Stimulated activated CD4-positive, alpha-beta T cell treated with anti-CD3 and anti-CD28 coated beads, Interleukin-1b, Interleukin-23, amount 100 ng/mL, for 4 hours (primary cell): ENCODE results near the gene PTPRF.

ENCODE experiments used
- DNase-seq, 2 donors: peaks; one replicate each; pipeline ENCODE4 v3.0.0-alpha.2; 2020; ENCODE audit warnings: low read depth in 2 of 2

PTPRF gene

GRCh38 chr1:43608827-43609226, 78.1 kb downstream of the PTPRF start:
- DNase-seq, result no peak

- DNase-seq, result no peak
Measured at GRCh38 chr1:43610339-43610738, 79.7 kb downstream of the PTPRF start.

- DNase-seq, result no peak
Measured at GRCh38 chr1:43611950-43612349, 81.3 kb downstream of the PTPRF start.

- no peak for DNase-seq
Measured at GRCh38 chr1:43612406-43612805, 81.7 kb downstream of the PTPRF start.

- DNase-seq, result no peak
Measured at GRCh38 chr1:43613075-43613942, 82.6 kb downstream of the PTPRF start.

- no peak for DNase-seq
Measured at GRCh38 chr1:43614211-43614610, 83.5 kb downstream of the PTPRF start.

- no peak for DNase-seq
Measured at GRCh38 chr1:43614891-43615290, 84.2 kb downstream of the PTPRF start.

- DNase-seq, result no peak
Measured at GRCh38 chr1:43616383-43616782, 85.7 kb downstream of the PTPRF start.

GRCh38 chr1:43617011-43617410, 86.3 kb downstream of the PTPRF start:
- DNase-seq, result no peak

- DNase-seq, result no peak
Measured at GRCh38 chr1:43617668-43618067, 87.0 kb downstream of the PTPRF start.

GRCh38 chr1:43618521-43619313, 88.0 kb downstream of the PTPRF start:
- DNase-seq, result no peak

- no peak for DNase-seq
Measured at GRCh38 chr1:43619314-43619790, 88.7 kb downstream of the PTPRF start.

- no peak for DNase-seq
Measured at GRCh38 chr1:43619996-43620920, 89.6 kb downstream of the PTPRF start.

- DNase-seq, result no peak
Measured at GRCh38 chr1:43620956-43621355, 90.3 kb downstream of the PTPRF start.

GRCh38 chr1:43621386-43621785, 90.7 kb downstream of the PTPRF start:
- DNase-seq, result no peak

- no peak for DNase-seq
Measured at GRCh38 chr1:43621861-43622260, 91.2 kb downstream of the PTPRF start.

- DNase-seq, result no peak
Measured at GRCh38 chr1:43622471-43622870, 91.8 kb downstream of the PTPRF start.

GRCh38 chr1:43622901-43623780, 92.5 kb downstream of the PTPRF start:
- no peak for DNase-seq

GRCh38 chr1:43625063-43625780, 94.5 kb downstream of the PTPRF start:
- no peak for DNase-seq

- no peak for DNase-seq
Measured at GRCh38 chr1:43632135-43632670, 101.5 kb downstream of the PTPRF start.
